Medulla oblongata (tissue), 1 donor: ENCODE results near the gene OR2G6.
"Not testable (repeated sequence)": the region's sequence is repeated elsewhere in the genome, so short reads cannot be mapped to it uniquely, and the experiment has no call there.

Source experiments
- DNase-seq: peaks from one replicate; pipeline ENCODE4 v3.0.0-alpha.2; 2015; ENCODE audit errors: extremely low spot score

Gene OR2G6

DNA sequence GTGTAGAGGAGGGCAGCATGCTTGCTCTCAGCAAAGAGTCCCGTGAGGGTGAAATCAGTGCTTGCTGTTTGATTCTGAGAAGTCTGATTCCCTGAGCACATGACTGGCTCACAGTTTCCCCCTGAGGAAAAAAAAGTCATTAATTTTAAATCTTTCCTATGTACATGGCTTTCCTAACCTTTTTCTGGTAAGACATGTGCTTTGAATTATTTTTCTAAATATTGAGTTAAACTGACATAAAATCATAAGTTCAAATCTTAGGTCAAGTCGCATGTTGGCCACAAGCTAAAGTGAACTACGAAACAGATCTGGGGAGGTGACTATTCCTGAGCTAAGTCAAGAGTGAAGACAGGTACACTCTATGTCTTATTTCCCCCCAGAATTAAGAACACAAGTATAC, 66.8 kb downstream of the OR2G6 start, which contains the start of gene OR2T34:
OR2T34 (minus strand) TSS at position 101 of the 400 bp plus-strand sequence; CDS start at position 101, 0 bp downstream.
- not testable (repeated sequence) for DNase-seq

DNA sequence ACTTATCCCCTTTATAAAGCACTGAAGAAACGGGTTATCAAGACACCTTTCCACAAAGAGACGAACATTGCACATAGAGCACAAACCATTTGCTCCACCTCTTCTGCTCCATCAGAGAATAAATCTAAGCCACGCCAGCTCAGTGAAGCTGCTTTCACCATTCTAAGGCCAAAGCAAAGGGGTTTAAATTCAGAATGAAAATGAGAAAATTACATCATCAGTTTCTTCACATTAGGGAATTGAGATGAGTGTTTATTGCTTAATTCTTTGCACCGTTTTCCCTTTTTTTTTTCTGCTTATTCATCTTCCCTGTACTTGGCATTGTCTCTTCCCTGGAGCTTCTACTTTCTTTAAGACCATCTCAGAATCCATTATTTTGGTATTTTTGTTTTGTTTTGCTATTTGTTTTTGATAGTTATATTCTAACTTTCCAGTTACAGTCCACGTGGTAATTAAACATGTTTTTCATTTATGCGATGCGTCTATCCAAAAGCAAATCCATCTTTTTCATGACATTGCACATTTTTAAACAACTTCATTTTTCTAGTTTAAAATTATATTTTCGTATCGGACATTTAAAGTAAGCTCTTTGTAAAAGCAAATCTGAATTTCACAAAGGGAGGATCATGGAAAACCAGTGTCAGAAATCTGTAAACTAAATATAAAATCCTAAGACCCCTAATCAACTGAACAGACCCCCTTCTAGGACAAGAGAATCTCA, 68.5 kb downstream of the OR2G6 start:
- DNase-seq = no peak
